ENCODE data around the gene SLC29A3.
"Not testable (repeated sequence)": the region's sequence is repeated elsewhere in the genome, so short reads cannot be mapped to it uniquely, and the experiment has no call there.

SLC29A3 gene

GRCh38 chr10:71319042-71319799 is at the start of gene SLC29A3:
TSS of gene SLC29A3 (plus strand) at chr10:71319259. CDS start at chr10:71319310, 51 bp downstream.
- DNase-seq = peak; percentile 79

- DNase-seq = no peak
Observed at GRCh38 chr10:71269301-71270288, 49.5 kb upstream of the SLC29A3 start.

- DNase-seq = peak; percentile 82
Observed at GRCh38 chr10:71270301-71271220, 48.5 kb upstream of the SLC29A3 start.

GRCh38 chr10:71271662-71272055 is 47.4 kb upstream of the SLC29A3 start:
- no peak for DNase-seq

GRCh38 chr10:71272056-71272771 is 46.8 kb upstream of the SLC29A3 start:
- peak; percentile 51 for DNase-seq

- DNase-seq = not testable (repeated sequence)
Observed at GRCh38 chr10:71272974-71273373, 46.1 kb upstream of the SLC29A3 start.

GRCh38 chr10:71273506-71273905 is 45.6 kb upstream of the SLC29A3 start:
- DNase-seq = no peak

GRCh38 chr10:71274901-71275796 is 43.9 kb upstream of the SLC29A3 start:
- no peak for DNase-seq

GRCh38 chr10:71276873-71277272 is 42.2 kb upstream of the SLC29A3 start:
- DNase-seq = no peak

- DNase-seq = no peak
Observed at GRCh38 chr10:71277914-71278665, 41.0 kb upstream of the SLC29A3 start.

GRCh38 chr10:71278691-71279588 is 40.1 kb upstream of the SLC29A3 start:
- DNase-seq = no peak

GRCh38 chr10:71279590-71280170 is 39.4 kb upstream of the SLC29A3 start:
- DNase-seq = no peak

- no peak for DNase-seq
Observed at GRCh38 chr10:71280216-71280615, 38.8 kb upstream of the SLC29A3 start.

- DNase-seq = no peak
Observed at GRCh38 chr10:71280825-71281224, 38.2 kb upstream of the SLC29A3 start.

GRCh38 chr10:71281646-71282322 is 37.3 kb upstream of the SLC29A3 start:
- no peak for DNase-seq

- DNase-seq = no peak
Observed at GRCh38 chr10:71282323-71282680, 36.8 kb upstream of the SLC29A3 start.

- DNase-seq = no peak
Observed at GRCh38 chr10:71283410-71283809, 35.6 kb upstream of the SLC29A3 start.

- DNase-seq = no peak
Observed at GRCh38 chr10:71283876-71284275, 35.2 kb upstream of the SLC29A3 start.
